ENCODE measurements around the gene LCP1. TPM values are rescaled to one million over a fixed set of nuclear protein-coding genes. Genes with fewer than 3 reads are reported as not detected.

LCP1 gene
- 0.03 and 0.06 TPM in 2 replicates for polyA plus RNA-seq (2012; rRNA removed)
- polyA plus RNA-seq (2012; cell fraction: cytosol; rRNA removed) = 0.03 and 0.04 TPM in 2 replicates
- polyA plus RNA-seq (2012; cell fraction: nucleus; rRNA removed) = 0.02 and 0.07 TPM in 2 replicates

- Histone ChIP-seq H4K20me1 (ENCODE audit: insufficient read depth) (no peaks in the 10 kb centered on the region), H3K4me2 (no peak within 1 kb of the TSS), H3K27me3 (ENCODE audit: insufficient read depth) (no peaks in the 10 kb centered on the region), H3K36me3 (replicated peaks in 1 of 2; ENCODE audit: control insufficient read depth in 1 of 2, insufficient read depth in 2 of 2, low read length in 1 of 2) (no peaks in the 10 kb centered on the region), H3K9ac (no peak within 1 kb of the TSS), H3K9me2 (no peaks in the 10 kb centered on the region), H3K27ac (ENCODE audit: low read depth in 2 of 2, low read length in 1 of 2) (no peak within 1 kb of the TSS), H3K4me1 (ENCODE audit: control insufficient read depth in 1 of 2, insufficient read depth in 2 of 2, low read depth in 1 of 2, low read length in 1 of 2) (no peaks in the 10 kb centered on the region; a peak in 1 of 4 replicates), H3K4me3 (ENCODE audit: low read depth in 2 of 2, low read length in 1 of 2) (no peak within 1 kb of the TSS), H3F3A (replicated peaks; ENCODE audit: insufficient read depth) (no peaks in the 10 kb centered on the region), H3K9me3 (0 out of 2 replicates have a peak, but pooled peaks cover 3% of the 10 kb centered on the region), H3K79me2 (ENCODE audit: insufficient read depth) (no peaks in the 10 kb centered on the region), H2AFZ (ENCODE audit: low read depth) (no peak within 1 kb of the TSS)
- ChIA-PET POLR2A (no interaction called here), CTCF (interaction anchor here (0.6 to 1.4 kb wide), 2 partner anchors 13 to 399 kb away, joined by 3 read pairs; no protein-coding TSS in a partner anchor)
- no peak for TF ChIP-seq RCOR1 (IDR thresholded peaks at IDR 0.05; ENCODE audit: low read length)
- no peak for TF ChIP-seq MEF2A (IDR thresholded peaks at IDR 0.05; ENCODE audit: borderline replicate concordance, low read depth)
- no peak for TF ChIP-seq USF1 (IDR thresholded peaks at IDR 0.05; ENCODE audit: borderline replicate concordance, low read depth)
- no peak for TF ChIP-seq CHD2 (IDR thresholded peaks at IDR 0.05; ENCODE audit: low read length, partially characterized antibody)
- no peak for TF ChIP-seq CTCF (IDR thresholded peaks at IDR 0.05)
- no peak for TF ChIP-seq RXRA (IDR thresholded peaks at IDR 0.05; ENCODE audit: borderline replicate concordance, low read depth)
- TF ChIP-seq RFX5 (IDR thresholded peaks at IDR 0.05; ENCODE audit: low read length) = no peak
- no peak for TF ChIP-seq MXI1 (IDR thresholded peaks at IDR 0.05; ENCODE audit: low read depth, low read length)
- TF ChIP-seq GATA2 (CRISPR knock-in tag; IDR thresholded peaks at IDR 0.05) = no peak
- TF ChIP-seq TAF1 (IDR thresholded peaks at IDR 0.05; ENCODE audit: borderline replicate concordance, low read depth, low read length) = no peak
- TF ChIP-seq FOXJ3 (CRISPR knock-in tag; IDR thresholded peaks at IDR 0.05) = no peak
- no peak for TF ChIP-seq FOXM1 (IDR thresholded peaks at IDR 0.05; ENCODE audit: low read depth)
- no peak for TF ChIP-seq ELF1 (IDR thresholded peaks at IDR 0.05)
- no peak for TF ChIP-seq POLR2AphosphoS5 (IDR thresholded peaks at IDR 0.05; ENCODE audit: low read depth, low read length)
- no peak for TF ChIP-seq IRF3 (IDR thresholded peaks at IDR 0.05; ENCODE audit: low read depth, low read length)
- DNase-seq = no peak
- 86% methylated on average over 8 of the region's 8 CpGs for WGBS (ENCODE audit: low lambda C conversion rate)
Measured at GRCh38 chr13:46181840-46182490, at the start of gene LCP1. Gene LCP1, minus strand, starts transcription at chr13:46182177. Its CDS starts 22,515 bp downstream, at chr13:46159662.
